GM12878 (cell line): Measurements from ENCODE around the gene IFRD1.

ENCODE experiments used
- NR2F1 ChIP-seq: fragments of 450-650 bp; conservative IDR thresholded peaks from 2 replicates; pipeline ENCODE4 v1.6.1; 2017; ENCODE audit warnings: mild to moderate bottlenecking
- POLR2AphosphoS5 ChIP-seq: IDR thresholded peaks from 2 replicates; pipeline ENCODE4 v1.6.1; 2011; ENCODE audit warnings: mild to moderate bottlenecking, low read length, inconsistent platforms
- YY1 ChIP-seq: IDR thresholded peaks from 2 replicates; pipeline ENCODE4 v1.6.1; 2011; ENCODE audit warnings: low read depth, mild to moderate bottlenecking, low read length
- TF ChIP-seq, protein P1 (sequence below): IDR thresholded peaks from 2 replicates; pipeline ENCODE4 v1.6.1; 2011; ENCODE audit warnings: low read depth, low read length, improper control_type of control experiment, borderline replicate concordance
- TF ChIP-seq, protein P2 (sequence below), 3 experiments: IDR thresholded peaks in 2 of 3; conservative IDR thresholded peaks in 1 of 3; 2 replicates each; pipeline ENCODE4 v1.5.1; 2011; ENCODE audit warnings: low read depth in 3 of 3, low read length in 3 of 3, mild to moderate bottlenecking in 3 of 3, control low read depth in 2 of 3, moderate library complexity in 2 of 3, inconsistent platforms in 1 of 3, mixed read lengths in 1 of 3; ENCODE audit not compliant: control insufficient read depth in 2 of 3, insufficient read depth in 1 of 3; ENCODE audit errors: extremely low read depth in 1 of 3

DNA sequence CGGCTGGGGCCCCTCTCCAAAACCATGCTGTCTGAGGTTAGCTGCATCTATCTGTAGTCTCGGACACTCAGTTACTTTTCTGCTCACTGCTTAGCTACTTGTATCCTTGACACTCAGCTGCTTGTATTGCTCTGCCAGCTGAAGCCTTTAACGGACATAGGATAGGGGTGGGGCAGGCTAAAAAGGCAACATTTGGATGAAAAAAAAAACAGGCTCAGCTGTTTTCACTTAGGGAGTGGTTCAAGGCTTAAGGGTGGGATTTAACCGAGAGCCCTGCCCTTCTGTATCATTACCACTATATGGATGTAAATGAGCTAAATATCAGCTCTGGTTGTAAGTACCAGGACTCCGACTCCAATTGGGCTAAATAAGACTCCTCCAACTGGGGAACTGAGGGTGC, 59.1 kb downstream of the IFRD1 start:
- TF ChIP-seq POLR2AphosphoS5, result no peak
- TF ChIP-seq YY1, result no peak
- TF ChIP-seq NR2F1, result no peak
- TF ChIP-seq, protein P1, sequence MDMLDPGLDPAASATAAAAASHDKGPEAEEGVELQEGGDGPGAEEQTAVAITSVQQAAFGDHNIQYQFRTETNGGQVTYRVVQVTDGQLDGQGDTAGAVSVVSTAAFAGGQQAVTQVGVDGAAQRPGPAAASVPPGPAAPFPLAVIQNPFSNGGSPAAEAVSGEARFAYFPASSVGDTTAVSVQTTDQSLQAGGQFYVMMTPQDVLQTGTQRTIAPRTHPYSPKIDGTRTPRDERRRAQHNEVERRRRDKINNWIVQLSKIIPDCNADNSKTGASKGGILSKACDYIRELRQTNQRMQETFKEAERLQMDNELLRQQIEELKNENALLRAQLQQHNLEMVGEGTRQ, result no peak
- TF ChIP-seq, protein P2, sequence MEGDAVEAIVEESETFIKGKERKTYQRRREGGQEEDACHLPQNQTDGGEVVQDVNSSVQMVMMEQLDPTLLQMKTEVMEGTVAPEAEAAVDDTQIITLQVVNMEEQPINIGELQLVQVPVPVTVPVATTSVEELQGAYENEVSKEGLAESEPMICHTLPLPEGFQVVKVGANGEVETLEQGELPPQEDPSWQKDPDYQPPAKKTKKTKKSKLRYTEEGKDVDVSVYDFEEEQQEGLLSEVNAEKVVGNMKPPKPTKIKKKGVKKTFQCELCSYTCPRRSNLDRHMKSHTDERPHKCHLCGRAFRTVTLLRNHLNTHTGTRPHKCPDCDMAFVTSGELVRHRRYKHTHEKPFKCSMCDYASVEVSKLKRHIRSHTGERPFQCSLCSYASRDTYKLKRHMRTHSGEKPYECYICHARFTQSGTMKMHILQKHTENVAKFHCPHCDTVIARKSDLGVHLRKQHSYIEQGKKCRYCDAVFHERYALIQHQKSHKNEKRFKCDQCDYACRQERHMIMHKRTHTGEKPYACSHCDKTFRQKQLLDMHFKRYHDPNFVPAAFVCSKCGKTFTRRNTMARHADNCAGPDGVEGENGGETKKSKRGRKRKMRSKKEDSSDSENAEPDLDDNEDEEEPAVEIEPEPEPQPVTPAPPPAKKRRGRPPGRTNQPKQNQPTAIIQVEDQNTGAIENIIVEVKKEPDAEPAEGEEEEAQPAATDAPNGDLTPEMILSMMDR (IDR thresholded peaks at IDR 0.05 in 2 of 3, conservative IDR thresholded peaks at IDR 0.05 in 1 of 3; ENCODE audit: control insufficient read depth in 2 of 3, extremely low read depth in 1 of 3, insufficient read depth in 1 of 3, low read depth in 3 of 3, low read length in 3 of 3), result no peak
